ENCODE measurements around the gene ROM1. TPM values are rescaled to one million over a fixed set of nuclear protein-coding genes. Genes with fewer than 3 reads are reported as not detected.

The ROM1 gene
- total and polyA plus RNA-seq, 4 donors: 3.5 to 17.9 (median 9.4) TPM

DNA sequence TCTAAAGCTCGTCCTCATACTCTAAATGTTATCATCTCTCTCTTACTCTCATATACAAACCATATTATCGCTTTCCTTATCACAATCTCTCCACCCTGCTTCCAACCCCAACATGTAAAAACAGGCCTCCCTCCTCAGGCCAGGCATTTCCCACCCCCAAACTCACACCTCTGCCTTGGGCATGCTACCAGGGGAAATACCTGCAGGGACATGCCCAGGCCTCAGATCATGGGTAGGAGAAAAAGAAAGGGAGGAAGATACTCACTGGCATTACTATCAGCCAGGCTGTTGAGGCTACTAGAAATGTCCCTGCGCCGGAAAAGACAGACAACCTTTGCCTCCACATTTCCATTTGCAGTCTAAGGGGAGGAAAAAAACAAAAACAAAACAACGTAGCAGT is 13.2 kb upstream of the ROM1 start:
- TF ChIP-seq, protein P1, sequence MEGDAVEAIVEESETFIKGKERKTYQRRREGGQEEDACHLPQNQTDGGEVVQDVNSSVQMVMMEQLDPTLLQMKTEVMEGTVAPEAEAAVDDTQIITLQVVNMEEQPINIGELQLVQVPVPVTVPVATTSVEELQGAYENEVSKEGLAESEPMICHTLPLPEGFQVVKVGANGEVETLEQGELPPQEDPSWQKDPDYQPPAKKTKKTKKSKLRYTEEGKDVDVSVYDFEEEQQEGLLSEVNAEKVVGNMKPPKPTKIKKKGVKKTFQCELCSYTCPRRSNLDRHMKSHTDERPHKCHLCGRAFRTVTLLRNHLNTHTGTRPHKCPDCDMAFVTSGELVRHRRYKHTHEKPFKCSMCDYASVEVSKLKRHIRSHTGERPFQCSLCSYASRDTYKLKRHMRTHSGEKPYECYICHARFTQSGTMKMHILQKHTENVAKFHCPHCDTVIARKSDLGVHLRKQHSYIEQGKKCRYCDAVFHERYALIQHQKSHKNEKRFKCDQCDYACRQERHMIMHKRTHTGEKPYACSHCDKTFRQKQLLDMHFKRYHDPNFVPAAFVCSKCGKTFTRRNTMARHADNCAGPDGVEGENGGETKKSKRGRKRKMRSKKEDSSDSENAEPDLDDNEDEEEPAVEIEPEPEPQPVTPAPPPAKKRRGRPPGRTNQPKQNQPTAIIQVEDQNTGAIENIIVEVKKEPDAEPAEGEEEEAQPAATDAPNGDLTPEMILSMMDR (IDR thresholded peaks at IDR 0.05; ENCODE audit: control extremely low read depth, extremely low read depth): no peak
- Histone ChIP-seq H3K27ac (ENCODE audit: low read depth in 1 of 2, low read length in 1 of 2) (peak overlapping the region; percentile 57 to 92), H3K36me3 (ENCODE audit: control insufficient read depth in 4 of 4, insufficient read depth in 4 of 4, low read length in 4 of 4) (peaks cover 25 to 45% (median 38%) of the 10 kb centered on the region in 4 donors), H3K9me3 (ENCODE audit: control insufficient read depth in 4 of 4, insufficient read depth in 3 of 4, low read length in 3 of 4) (no peaks in the 10 kb centered on the region), H3K27me3 (ENCODE audit: control insufficient read depth in 3 of 3, insufficient read depth in 3 of 3, low read length in 2 of 3) (no peaks in the 10 kb centered on the region), H3K4me1 (ENCODE audit: control insufficient read depth in 5 of 5, insufficient read depth in 5 of 5, low read length in 5 of 5) (peaks cover 8 to 36% (median 12%) of the 10 kb centered on the region in 5 donors), H3K9ac (ENCODE audit: insufficient read depth in 1 of 2, low read length in 2 of 2) (peak overlapping the region; percentile 30 to 53), H3K4me3 (peak overlapping the region; percentile 33)
- ATAC-seq (ENCODE audit: insufficient read depth, low FRiP score): no peak
- 47 to 59% methylated on average over 5 of the region's 5 CpGs for WGBS, 2 donors
- DNase-seq: no peak

DNA sequence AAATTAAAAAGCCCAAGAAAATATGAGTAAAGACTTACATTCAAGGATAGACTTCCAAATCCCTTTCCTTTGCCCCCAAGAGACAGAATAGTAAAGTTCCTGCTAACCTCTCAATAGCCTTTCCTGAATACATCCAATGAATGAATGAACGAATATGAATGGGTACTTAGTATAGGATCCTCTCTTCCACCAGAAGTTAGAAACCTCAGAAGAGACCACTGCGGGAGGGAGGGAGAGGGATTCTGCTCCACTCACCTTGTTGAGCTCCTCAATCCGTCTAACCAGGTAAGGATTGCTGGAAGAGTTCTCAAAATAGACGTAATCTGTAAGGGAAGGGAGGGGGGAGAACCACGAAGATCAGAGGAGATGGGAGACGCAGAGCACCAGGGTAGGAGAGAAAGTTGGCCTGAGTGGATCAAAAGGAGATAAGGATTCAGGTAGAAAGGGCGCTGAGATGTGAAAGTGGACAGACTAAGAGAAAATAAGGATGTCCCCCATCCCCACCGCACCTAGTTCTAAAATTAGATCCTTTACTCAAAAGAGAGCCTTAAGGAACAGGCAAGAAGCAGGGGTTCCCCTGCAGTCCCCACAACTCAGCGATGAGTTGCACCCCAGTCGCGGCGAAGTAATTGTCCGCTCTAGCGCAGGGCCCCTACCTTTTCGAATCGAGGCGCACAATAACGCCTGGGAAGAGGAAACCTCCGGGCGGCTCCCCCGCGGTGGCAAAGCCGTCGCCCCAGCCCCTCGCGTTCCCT is 12.5 kb upstream of the ROM1 start:
- ATAC-seq (ENCODE audit: insufficient read depth, low FRiP score) (no peak), DNase-seq (no peak)
- H3K27me3 ChIP-seq (ENCODE audit: control insufficient read depth in 3 of 3, insufficient read depth in 3 of 3, low read length in 2 of 3): no peaks in the 10 kb centered on the region
- peaks cover 22 to 46% (median 39%) of the 10 kb centered on the region in 4 donors for H3K36me3 ChIP-seq (ENCODE audit: control insufficient read depth in 4 of 4, insufficient read depth in 4 of 4, low read length in 4 of 4)
- no peaks in the 10 kb centered on the region for H3K9me3 ChIP-seq (ENCODE audit: control insufficient read depth in 4 of 4, insufficient read depth in 3 of 4, low read length in 3 of 4)
- peaks cover 8 to 36% (median 12%) of the 10 kb centered on the region in 5 donors for H3K4me1 ChIP-seq (ENCODE audit: control insufficient read depth in 5 of 5, insufficient read depth in 5 of 5, low read length in 5 of 5)
- H3K9ac ChIP-seq (ENCODE audit: insufficient read depth in 1 of 2, low read length in 2 of 2): peak overlapping the region; percentile 53 to 90
- H3K4me3 ChIP-seq: peak overlapping the region; percentile 88
- H3K27ac ChIP-seq (ENCODE audit: low read depth in 1 of 2, low read length in 1 of 2): peak overlapping the region; percentile 92 to 96
- 1% methylated on average over 26 of the region's 26 CpGs for WGBS, 2 donors
- TF ChIP-seq, protein P1 (IDR thresholded peaks at IDR 0.05; ENCODE audit: control extremely low read depth, extremely low read depth): no peak

DNA sequence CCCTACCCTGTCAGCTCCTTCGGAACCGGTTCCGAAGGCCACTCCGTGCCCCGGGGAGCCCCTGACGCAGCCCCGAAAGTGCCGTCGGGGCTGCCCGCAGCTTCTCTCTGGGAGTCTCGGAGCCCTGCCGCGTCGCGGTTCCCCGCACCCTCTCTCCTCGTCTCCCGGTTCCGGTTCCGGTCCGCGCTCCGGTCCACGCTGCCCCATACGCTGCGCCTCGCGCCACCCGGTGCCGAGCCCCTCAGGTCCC is 12.0 kb upstream of the ROM1 start:
- ATAC-seq (ENCODE audit: insufficient read depth, low FRiP score): peak; percentile 6
- WGBS, 2 donors: 0 to 1% methylated on average over 29 to 30 of the region's 30 CpGs
- H3K4me3 ChIP-seq: peak overlapping the region; percentile 88
- no peak for DNase-seq
- no peaks in the 10 kb centered on the region for H3K27me3 ChIP-seq (ENCODE audit: control insufficient read depth in 3 of 3, insufficient read depth in 3 of 3, low read length in 2 of 3)
- H3K9me3 ChIP-seq (ENCODE audit: control insufficient read depth in 4 of 4, insufficient read depth in 3 of 4, low read length in 3 of 4): no peaks in the 10 kb centered on the region
- TF ChIP-seq, protein P1 (IDR thresholded peaks at IDR 0.05; ENCODE audit: control extremely low read depth, extremely low read depth): no peak
- peak overlapping the region; percentile 92 to 96 for H3K27ac ChIP-seq (ENCODE audit: low read depth in 1 of 2, low read length in 1 of 2)
- peak overlapping the region; percentile 53 to 90 for H3K9ac ChIP-seq (ENCODE audit: insufficient read depth in 1 of 2, low read length in 2 of 2)
- H3K4me1 ChIP-seq (ENCODE audit: control insufficient read depth in 5 of 5, insufficient read depth in 5 of 5, low read length in 5 of 5): peaks cover 8 to 36% (median 12%) of the 10 kb centered on the region in 5 donors
- peaks cover 17 to 41% (median 36%) of the 10 kb centered on the region in 4 donors for H3K36me3 ChIP-seq (ENCODE audit: control insufficient read depth in 4 of 4, insufficient read depth in 4 of 4, low read length in 4 of 4)
